Measurements from ENCODE around the gene TPP2.

The TPP2 gene

GRCh38 chr13:102596147-102597028 lies at the start of gene TPP2:
Gene TPP2, plus strand, starts transcription at chr13:102596986. Its CDS starts 53 bp downstream, at chr13:102597039.
- peak; percentile 88 for DNase-seq

GRCh38 chr13:102548811-102549210 lies 48.0 kb upstream of the TPP2 start:
- no peak for DNase-seq

- DNase-seq: no peak
These were observed 46.3 kb upstream of the TPP2 start for GRCh38 chr13:102550507-102550906.

DNA sequence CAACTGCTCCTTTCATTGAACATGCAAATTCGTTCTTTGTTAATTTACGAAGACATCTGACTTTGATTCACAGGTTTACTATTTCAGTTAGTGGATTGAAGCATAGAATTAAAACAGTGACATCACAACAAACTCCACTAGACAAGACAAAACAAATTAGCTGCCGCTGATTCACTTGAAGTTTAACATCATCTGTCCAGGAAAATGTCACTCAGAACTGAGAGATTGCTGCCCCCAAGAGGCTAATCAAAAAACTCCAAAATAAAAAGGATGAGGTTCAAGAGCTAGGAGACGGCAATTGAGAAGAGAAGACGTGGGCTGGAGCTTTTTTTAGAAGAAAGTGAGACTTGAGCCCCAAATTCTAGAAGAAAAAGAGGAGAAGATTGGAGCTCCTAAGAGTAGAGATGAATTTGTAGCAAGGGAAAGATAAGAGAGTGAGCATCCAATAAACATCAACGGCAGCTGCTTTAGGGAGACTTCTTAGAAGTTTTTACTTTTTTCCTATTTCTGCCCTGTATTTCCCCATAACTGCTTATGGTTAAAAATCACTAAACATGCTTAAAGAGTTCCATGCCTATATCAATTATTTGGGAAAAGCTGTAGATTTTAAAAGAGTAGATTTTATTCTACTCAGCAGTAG lies 40.8 kb upstream of the TPP2 start:
- DNase-seq: no peak

- no peak for DNase-seq
These were observed 40.0 kb upstream of the TPP2 start for GRCh38 chr13:102556806-102557205.

DNA sequence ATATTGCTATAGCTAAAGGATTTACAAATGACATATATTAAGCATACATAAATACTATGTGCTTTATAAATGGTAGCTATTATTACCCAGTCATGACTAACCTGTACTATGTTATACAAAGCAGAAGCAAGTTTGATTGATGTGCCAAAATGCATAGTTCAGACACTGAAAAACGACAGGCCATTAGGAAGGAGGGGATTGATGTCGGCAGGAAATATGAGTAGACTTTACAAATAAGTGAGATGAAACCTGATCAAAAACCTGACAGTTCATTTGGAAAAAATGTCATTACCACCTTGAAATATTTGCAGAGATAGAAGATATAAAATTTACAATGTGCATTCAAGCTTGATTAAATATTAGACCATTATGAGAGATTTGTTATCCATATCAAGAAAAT lies 38.8 kb upstream of the TPP2 start:
- no peak for DNase-seq

GRCh38 chr13:102561933-102562332 lies 34.9 kb upstream of the TPP2 start:
- no peak for DNase-seq

DNA sequence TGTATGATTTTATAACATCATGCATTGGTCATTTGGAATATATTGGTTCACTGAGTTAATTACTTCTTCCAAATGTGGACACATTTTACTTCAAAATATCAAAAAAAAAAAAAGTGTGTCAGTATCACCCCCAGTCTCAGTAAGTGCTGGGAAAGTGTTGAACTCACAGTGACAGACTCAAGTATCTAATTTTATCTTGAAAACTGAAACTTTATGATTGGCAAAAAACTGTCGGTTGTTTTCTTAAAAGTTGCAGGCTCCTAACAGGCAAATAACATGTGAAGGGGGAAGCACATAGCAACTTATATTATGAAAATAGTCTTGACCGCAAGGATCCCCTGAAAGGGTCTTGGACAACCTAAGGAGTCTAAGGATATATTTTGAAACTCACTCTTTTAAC lies 33.5 kb upstream of the TPP2 start:
- DNase-seq: no peak

GRCh38 chr13:102564564-102564963 lies 32.2 kb upstream of the TPP2 start:
- DNase-seq: no peak

- DNase-seq: no peak
These were observed 30.3 kb upstream of the TPP2 start for GRCh38 chr13:102566513-102566912.

DNA sequence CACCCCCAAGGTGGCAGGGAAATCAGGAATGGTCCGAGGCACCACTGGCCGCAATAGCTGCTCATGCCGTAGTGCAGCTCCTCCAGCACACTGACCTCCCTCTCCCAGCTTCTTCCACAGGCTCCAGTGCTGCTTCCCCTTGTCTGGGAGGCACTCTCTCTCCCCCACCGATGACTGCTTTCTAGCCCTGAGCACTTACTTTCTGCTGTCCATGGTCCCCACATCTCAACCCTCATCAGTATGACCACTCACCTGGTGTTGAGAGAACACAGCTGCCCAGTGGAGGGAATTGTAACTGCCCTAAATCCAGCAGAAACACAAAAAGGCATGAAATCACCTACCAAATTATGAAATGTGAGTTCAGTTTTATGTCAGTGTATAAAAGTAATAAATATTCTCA lies 28.9 kb upstream of the TPP2 start:
- DNase-seq: no peak

DNA sequence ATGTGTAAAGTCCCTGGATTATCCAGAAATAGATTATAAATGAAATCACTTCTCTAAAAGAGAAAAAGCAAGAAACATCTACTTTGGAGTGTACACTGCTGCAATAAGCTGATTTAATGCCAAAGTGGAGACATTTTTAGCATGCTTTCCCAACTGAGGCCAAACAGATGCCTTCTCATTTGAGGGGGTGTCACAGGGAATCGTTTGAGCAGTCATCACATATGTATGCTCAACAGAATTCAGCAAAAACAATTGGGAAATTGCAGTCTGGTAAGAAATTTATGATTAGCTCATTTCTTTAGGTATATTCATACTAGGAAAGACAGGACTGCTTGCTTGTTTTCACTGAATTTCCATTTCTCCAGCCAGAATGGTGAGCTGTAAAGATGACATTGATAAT lies 27.3 kb upstream of the TPP2 start:
- no peak for DNase-seq

DNA sequence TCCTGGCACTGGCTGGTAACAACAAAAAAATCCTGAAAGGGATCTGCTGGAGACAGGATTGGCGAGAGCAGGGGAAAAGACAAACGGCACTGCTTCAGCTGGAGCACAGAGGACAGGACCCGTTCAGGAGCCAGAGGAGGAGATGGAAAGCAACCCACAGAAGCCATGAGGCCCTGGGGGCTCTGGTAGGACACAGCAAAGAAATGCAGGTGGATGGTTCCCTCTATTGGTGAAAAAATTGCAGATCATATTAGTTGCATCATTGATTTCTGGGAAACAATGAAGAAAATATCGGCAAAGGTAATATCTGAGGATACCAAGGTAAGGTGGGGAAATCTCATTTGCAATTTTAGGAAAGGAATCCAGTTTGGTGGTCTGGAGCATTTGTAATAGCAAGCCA lies 25.7 kb upstream of the TPP2 start:
- no peak for DNase-seq

DNA sequence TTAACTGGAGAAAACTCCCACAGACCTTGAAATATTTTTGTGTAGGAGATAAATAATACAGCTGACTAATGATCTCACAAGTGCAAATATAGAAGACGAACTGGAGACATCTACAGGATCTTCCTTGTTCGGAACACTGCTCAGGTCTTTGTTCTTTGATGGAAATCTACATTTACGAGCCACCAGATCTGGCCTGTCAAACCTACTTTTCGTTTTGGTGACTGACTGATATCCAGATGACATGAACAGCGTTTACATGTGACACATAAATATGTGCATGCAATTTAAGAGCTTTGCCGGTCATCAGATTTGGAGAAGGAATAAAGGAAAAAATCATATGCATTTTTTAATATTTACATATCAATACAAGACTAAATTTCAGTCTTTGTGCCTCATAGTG lies 24.5 kb upstream of the TPP2 start:
- DNase-seq: no peak

GRCh38 chr13:102580552-102581169 lies 16.1 kb upstream of the TPP2 start:
- no peak for DNase-seq

DNA sequence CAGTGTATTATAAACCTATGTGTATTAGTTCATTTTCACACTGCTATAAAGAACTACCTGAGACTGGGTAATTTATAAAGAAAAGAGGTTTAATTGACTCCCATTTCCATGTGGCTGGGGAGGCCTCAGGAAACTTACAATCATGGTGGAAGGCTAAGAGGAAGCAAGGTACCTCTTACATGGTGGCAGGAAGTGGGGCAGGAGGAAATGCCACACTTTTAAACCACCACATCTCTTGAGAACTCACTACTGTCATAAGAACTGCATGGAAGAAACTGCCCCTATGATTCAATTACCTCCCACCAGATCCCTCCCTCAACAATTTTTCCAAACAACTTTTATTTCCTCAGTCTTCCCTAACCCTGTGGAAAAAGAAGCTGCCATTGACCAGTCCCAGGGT lies 14.5 kb upstream of the TPP2 start:
- no peak for DNase-seq

GRCh38 chr13:102584434-102584833 lies 12.4 kb upstream of the TPP2 start:
- DNase-seq: no peak

- no peak for DNase-seq
These were observed 10.2 kb upstream of the TPP2 start for GRCh38 chr13:102586615-102587014.

GRCh38 chr13:102587916-102588315 lies 8.9 kb upstream of the TPP2 start:
- no peak for DNase-seq

DNA sequence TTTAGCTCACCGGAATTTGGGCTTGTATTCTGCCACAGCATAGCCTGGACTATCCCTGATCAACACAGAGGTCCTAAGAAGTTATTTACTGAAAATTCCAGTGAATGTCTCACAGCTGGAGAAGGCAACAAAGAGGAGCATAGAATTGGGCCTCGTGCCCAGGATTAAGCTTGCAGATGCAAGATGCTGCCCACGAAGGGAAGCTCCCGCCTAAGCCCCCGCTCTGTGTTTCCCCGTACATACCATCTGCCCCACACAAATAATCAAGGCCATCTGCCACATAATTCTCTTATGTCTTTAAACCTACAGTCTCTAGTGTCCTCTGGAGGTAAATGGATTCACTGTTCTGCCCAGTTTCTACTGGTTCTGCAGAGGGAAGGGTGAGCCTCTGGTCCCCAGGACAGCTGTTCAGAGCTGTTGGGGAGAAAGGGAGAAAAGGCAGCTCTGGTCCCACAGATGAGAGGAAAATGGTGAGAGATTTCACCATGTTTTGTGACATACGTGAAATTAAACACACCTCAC lies 7.4 kb upstream of the TPP2 start:
- no peak for DNase-seq

DNA sequence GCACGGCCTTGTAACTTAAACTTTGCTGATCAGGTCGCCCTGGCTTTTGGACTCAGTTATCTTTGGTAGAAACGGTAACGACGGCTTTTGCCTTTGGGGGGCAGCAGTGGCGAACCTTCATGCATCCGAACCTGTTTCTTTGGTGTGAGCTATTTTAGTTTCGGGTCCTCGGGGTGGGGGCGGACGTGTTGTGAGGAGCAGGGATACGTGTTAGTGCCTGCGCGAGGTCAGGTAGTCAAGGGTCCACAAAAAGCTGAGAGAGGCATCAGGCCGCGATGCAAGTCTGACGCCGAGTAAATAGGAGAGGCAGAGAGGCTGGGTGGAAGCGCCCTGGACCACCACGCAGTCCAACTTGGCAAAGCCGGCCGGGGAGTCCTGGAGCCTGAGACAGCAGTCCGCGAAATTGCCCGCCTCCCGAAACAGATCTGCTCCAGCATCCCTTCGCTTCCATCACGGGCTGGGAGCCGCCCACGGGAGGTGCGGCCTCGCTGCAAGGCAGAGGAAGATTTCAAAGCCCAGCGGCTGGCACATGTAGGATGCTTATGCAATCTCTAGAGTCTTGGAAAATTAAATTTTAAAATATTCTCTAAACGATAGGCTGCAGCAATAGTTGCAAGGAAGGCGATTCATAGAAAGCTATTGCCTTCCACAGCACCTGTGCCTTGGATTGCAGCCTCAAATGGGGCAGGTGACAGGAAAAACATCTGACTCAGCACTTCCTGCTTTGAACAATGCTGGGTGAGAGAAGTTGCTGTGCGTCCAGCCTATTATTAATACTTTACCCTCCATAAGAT lies 4.6 kb upstream of the TPP2 start:
- DNase-seq: no peak

DNA sequence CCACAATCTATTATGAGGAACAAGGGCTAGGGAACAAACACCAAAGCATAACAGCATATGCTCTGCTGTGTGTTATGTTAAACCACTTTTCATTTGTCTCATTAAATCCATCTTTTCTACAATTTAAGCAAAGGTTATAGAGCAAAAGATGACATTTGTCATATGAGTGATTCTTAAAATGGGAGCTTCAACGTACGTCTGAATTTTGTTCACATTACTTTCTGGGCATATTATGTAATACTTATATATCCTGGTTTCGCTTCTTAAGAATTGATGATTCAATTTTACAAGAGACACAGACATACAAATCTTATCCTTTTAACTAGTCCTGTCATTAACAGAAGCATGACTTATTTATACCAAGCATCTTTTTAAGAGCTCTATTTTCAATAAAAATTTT lies 3.3 kb upstream of the TPP2 start:
- no peak for DNase-seq

Measured in NCI-H2029 (cell line).